ENCODE data around the gene ZDHHC11B.
"Not testable (repeated sequence)": the region's sequence is repeated elsewhere in the genome, so short reads cannot be mapped to it uniquely, and the experiment has no call there.

ZDHHC11B gene

GRCh38 chr5:693271-694041 is 91.1 kb downstream of the ZDHHC11B start, which contains the start of gene TPPP:
Gene TPPP, minus strand, starts transcription at chr5:693352. Its CDS starts 15,292 bp downstream, at chr5:678060.
- H3K4me3 ChIP-seq (ENCODE audit: low read length) = peak within 1 kb of the TSS; percentile 56
- not testable (repeated sequence) for DNase-seq (ENCODE audit: low read depth)

GRCh38 chr5:692529-693041 is 91.9 kb downstream of the ZDHHC11B start:
- H3K4me3 ChIP-seq (ENCODE audit: low read length) = peak overlapping the region; percentile 56
- DNase-seq (ENCODE audit: low read depth) = not testable (repeated sequence)

DNA sequence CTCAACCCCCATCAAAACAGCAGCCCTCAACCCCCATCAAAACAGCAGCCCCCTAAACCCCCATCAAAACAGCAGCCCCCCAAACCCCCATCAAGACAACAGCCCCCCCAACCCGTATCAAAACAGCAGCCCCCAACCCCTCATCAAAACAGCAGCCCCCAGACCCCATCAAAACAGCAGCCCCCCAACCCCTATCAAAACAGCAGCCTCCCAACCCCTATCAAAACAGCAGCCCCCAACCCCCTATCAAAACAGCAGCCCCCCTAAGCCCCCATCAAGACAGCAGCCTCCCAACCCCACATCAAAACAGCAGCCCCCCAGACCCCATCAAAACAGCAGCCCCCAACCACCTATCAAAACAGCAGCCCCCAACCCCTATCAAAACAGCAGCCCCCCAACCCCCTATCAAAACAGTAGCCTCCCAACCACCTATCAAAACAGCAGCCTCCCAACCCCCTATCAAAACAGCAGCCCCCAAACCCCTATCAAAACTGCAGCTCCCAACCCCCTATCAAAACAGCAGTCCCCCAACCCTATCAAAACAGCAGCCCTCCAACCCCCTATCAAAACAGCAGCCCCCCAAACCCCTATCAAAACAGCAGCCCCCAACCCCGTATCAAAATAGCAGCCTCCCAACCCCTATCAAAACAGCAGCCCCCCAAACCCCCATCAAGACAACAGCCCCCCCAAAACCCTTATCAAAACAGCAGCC is 92.6 kb downstream of the ZDHHC11B start:
- peak overlapping the region; percentile 56 for H3K4me3 ChIP-seq (ENCODE audit: low read length)
- no peak for TF ChIP-seq CTCF (conservative IDR thresholded peaks at IDR 0.05; ENCODE audit: low read depth, low read length)

GRCh38 chr5:691049-691448 is 93.5 kb downstream of the ZDHHC11B start:
- H3K4me3 ChIP-seq (ENCODE audit: low read length); DNase-seq (ENCODE audit: low read depth): not testable (repeated sequence)

More for the DNA sequence above, 92.6 kb downstream of the ZDHHC11B start:
- no peak for DNase-seq (ENCODE audit: low read depth)

GRCh38 chr5:690293-690692 is 94.2 kb downstream of the ZDHHC11B start:
- H3K4me3 ChIP-seq (ENCODE audit: low read length); DNase-seq (ENCODE audit: low read depth): not testable (repeated sequence)

DNA sequence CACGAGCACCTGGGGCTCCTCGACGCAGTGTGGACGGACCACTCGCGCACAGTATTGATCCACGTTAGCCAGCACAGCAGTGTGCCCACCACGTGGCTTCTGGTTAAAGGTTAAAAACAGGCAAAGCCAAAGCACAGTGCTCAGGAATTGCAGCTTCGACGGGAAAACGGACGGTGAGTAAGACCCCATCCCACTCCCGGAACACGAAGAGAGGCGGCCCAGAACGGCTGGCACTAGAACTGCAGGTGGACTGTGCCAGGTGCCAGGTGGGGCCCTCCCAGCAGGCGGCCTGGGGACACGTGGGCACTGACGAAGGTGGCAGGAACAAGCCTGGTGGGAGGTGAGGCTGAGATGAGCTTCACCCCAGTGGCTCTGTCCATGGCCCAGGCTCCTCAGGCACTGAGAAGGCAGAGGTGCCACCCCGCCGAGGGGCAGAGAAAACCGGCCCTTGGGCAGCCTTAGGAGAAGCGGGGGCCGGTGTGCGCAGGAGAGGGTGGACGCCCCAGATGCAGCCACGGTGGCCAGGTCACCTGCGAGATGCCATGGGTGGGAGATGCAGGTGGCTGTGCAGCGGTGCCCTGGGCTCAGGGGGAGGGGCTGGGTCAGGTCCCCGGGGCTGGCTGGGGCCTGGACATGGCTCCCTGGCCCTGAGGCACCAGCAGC is 96.0 kb downstream of the ZDHHC11B start:
- DNase-seq (ENCODE audit: low read depth); H3K4me3 ChIP-seq (ENCODE audit: low read length): not testable (repeated sequence)

- H3K4me3 ChIP-seq (ENCODE audit: low read length); DNase-seq (ENCODE audit: low read depth): not testable (repeated sequence)
Measured at GRCh38 chr5:686936-687335, 97.6 kb downstream of the ZDHHC11B start.

GRCh38 chr5:686172-686523 is 98.4 kb downstream of the ZDHHC11B start:
- DNase-seq (ENCODE audit: low read depth); H3K4me3 ChIP-seq (ENCODE audit: low read length): not testable (repeated sequence)

GRCh38 chr5:685262-686171 is 99.0 kb downstream of the ZDHHC11B start:
- H3K4me3 ChIP-seq (ENCODE audit: low read length) = no peak overlapping the region
- no peak for DNase-seq (ENCODE audit: low read depth)

More at GRCh38 chr5:685262-686171, 99.0 kb downstream of the ZDHHC11B start:
- no peak for TF ChIP-seq CTCF (conservative IDR thresholded peaks at IDR 0.05; ENCODE audit: low read depth, low read length)

Measured in retinal pigment epithelial cell (primary cell).